ENCODE measurements around the gene RIT2. TPM values are rescaled to one million over a fixed set of nuclear protein-coding genes. Genes with fewer than 3 reads are reported as not detected.

RIT2 gene
- total RNA-seq, 1 donor from 2014 or later: not detected

GRCh38 chr18:42782929-42783328 lies 332.6 kb downstream of the RIT2 start:
- no peaks in the 10 kb centered on the region for H3K36me3 Mint-ChIP-seq (ENCODE audit: low read depth)
- ChIA-PET POLR2A (no interaction called here), CTCF (no interaction called here)
- no peaks in the 10 kb centered on the region for H3K9me3 Mint-ChIP-seq
- no peak overlapping the region for H3K4me3 Mint-ChIP-seq
- ATAC-seq (ENCODE audit: low read depth): no peak
- H3K27me3 Mint-ChIP-seq: no peaks in the 10 kb centered on the region
- no peaks in the 10 kb centered on the region for H3K4me1 Mint-ChIP-seq
- intact Hi-C loops (cut with micrococcal nuclease): no loop called here
- TF ChIP-seq CTCF (IDR thresholded peaks at IDR 0.05): no peak
- H3K27ac Mint-ChIP-seq: no peak overlapping the region
- no peak for DNase-seq

- intact Hi-C loops (cut with micrococcal nuclease): no loop called here
- H3K9me3 Mint-ChIP-seq: no peaks in the 10 kb centered on the region
- no peaks in the 10 kb centered on the region for H3K4me1 Mint-ChIP-seq
- TF ChIP-seq CTCF (IDR thresholded peaks at IDR 0.05): no peak
- no peak for ATAC-seq (ENCODE audit: low read depth)
- POLR2A ChIA-PET: no interaction called here
- H3K4me3 Mint-ChIP-seq: no peak overlapping the region
- no peaks in the 10 kb centered on the region for H3K27me3 Mint-ChIP-seq
- CTCF ChIA-PET: no interaction called here
- H3K27ac Mint-ChIP-seq: no peak overlapping the region
- no peaks in the 10 kb centered on the region for H3K36me3 Mint-ChIP-seq (ENCODE audit: low read depth)
- no peak for DNase-seq
Measured at GRCh38 chr18:42781298-42781815, 334.1 kb downstream of the RIT2 start.

GRCh38 chr18:42780171-42780570 lies 335.3 kb downstream of the RIT2 start:
- H3K36me3 Mint-ChIP-seq (ENCODE audit: low read depth): no peaks in the 10 kb centered on the region
- intact Hi-C loops (cut with micrococcal nuclease): no loop called here
- POLR2A ChIA-PET: no interaction called here

GRCh38 chr18:42778445-42779042 lies 336.9 kb downstream of the RIT2 start:
- H3K36me3 Mint-ChIP-seq (ENCODE audit: low read depth): no peaks in the 10 kb centered on the region
- ATAC-seq (ENCODE audit: low read depth) (no peak), DNase-seq (no peak)
- H3K9me3 Mint-ChIP-seq: peaks cover 3% of the 10 kb centered on the region
- H3K4me3 Mint-ChIP-seq: no peak overlapping the region
- no peaks in the 10 kb centered on the region for H3K4me1 Mint-ChIP-seq
- ChIA-PET CTCF (no interaction called here), POLR2A (no interaction called here)
- intact Hi-C loops (cut with micrococcal nuclease): no loop called here
- H3K27ac Mint-ChIP-seq: no peak overlapping the region
- H3K27me3 Mint-ChIP-seq: no peaks in the 10 kb centered on the region
- TF ChIP-seq CTCF (IDR thresholded peaks at IDR 0.05): no peak

More at GRCh38 chr18:42780171-42780570, 335.3 kb downstream of the RIT2 start:
- TF ChIP-seq CTCF (IDR thresholded peaks at IDR 0.05): no peak
- H3K4me3 Mint-ChIP-seq: no peak overlapping the region
- no peaks in the 10 kb centered on the region for H3K9me3 Mint-ChIP-seq
- H3K27me3 Mint-ChIP-seq: no peaks in the 10 kb centered on the region
- ATAC-seq (ENCODE audit: low read depth) (no peak), DNase-seq (no peak)
- CTCF ChIA-PET: no interaction called here
- no peak overlapping the region for H3K27ac Mint-ChIP-seq
- H3K4me1 Mint-ChIP-seq: no peaks in the 10 kb centered on the region

- POLR2A ChIA-PET: no interaction called here
- Mint-ChIP-seq H3K36me3 (ENCODE audit: low read depth) (no peaks in the 10 kb centered on the region), H3K4me1 (no peaks in the 10 kb centered on the region), H3K27ac (no peak overlapping the region), H3K4me3 (no peak overlapping the region), H3K9me3 (peaks cover 3% of the 10 kb centered on the region), H3K27me3 (no peaks in the 10 kb centered on the region)
- TF ChIP-seq CTCF (IDR thresholded peaks at IDR 0.05): no peak
- DNase-seq (no peak), ATAC-seq (ENCODE audit: low read depth) (no peak)
- intact Hi-C loops (cut with micrococcal nuclease): no loop called here
- CTCF ChIA-PET: no interaction called here
Measured at GRCh38 chr18:42778024-42778423, 337.5 kb downstream of the RIT2 start.

Data from activated B cell treated with CpG ODN at 0.5 μM for 24 hours (primary cell).